ENCODE results near the gene TMEM132C. TPM values are rescaled to one million over a fixed set of nuclear protein-coding genes. Genes with fewer than 3 reads are reported as not detected.

Gene TMEM132C
- total RNA-seq, 4 donors from 2014 or later = 0.13 to 7.6 (median 0.37) TPM

DNA sequence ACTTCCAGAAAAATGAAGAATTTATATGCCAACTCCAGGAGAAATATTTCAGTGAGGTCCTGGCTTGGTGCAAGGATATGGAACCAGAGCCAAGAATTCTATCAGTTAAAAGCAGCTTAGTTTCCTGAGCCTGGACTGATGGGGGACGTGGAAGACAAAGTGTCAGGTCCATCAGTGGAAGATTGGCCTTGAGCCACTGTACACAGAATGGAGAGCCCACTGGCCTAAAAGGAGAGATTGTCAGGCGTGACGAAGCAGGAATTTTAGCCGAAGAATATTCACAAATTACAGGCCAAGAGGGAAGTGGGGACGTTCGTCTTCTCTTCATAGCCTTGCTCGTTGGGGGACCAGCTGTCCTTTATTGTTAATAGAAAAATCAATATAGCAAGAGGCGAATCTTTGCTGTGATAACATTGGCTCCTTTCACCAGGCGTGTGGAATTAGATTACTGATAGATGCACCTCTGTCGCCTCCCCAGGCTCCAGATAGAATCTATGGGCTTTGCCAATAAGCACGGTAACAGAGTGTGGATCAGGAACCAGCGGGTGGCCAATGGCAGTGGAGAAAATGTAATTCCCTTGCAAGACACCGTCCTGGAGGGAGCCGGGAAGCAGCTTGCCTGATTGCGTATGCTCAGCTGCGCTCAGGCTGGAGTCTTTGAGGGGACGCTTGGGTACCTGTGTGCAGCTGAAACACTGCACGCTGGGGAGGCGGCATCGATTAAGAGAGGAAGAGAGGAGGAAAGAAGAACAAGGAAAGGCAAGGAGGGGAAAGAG, 56.4 kb downstream of the TMEM132C start:
- Histone ChIP-seq H3K27me3 (no peaks in the 10 kb centered on the region), H3K4me3 (no peak overlapping the region), H3K36me3 (no peaks in the 10 kb centered on the region), H3K27ac (no peak overlapping the region), H3K9me3 (peaks cover 0 to 4% (median 2%) of the 10 kb centered on the region in 3 donors), H3K4me1 (no peaks in the 10 kb centered on the region)
- intact Hi-C loops (cut with DNase I) = no loop called here
- no peak for TF ChIP-seq POLR2A (IDR thresholded peaks at IDR 0.05)
- 48 to 51% methylated on average over 19 to 20 of the region's 20 CpGs for WGBS, 2 donors
- DNase-seq = no peak

DNA sequence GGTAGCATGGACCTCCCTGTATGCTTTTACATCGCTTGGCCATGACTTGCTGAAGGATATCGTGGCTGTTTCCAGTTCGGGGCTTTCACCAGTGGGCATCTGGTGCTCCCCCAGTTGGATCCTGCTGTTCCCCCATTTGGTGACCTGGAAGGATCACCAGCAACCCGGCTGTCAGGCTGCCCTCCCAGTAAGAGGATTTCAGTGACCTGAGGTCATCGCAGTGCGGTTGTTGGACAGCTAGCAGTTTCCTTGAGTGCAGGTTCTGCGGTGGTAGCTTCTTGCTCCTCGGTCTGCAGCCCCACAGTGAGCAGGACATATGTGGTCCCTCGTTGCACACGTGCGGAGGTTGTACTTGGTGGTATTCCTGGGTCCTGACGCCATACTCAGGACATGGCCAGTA, 58.7 kb downstream of the TMEM132C start:
- WGBS, 2 donors = 71 to 75% methylated on average over 11 to 12 of the region's 12 CpGs
- TF ChIP-seq POLR2A (IDR thresholded peaks at IDR 0.05) = no peak
- TF ChIP-seq, protein P1, sequence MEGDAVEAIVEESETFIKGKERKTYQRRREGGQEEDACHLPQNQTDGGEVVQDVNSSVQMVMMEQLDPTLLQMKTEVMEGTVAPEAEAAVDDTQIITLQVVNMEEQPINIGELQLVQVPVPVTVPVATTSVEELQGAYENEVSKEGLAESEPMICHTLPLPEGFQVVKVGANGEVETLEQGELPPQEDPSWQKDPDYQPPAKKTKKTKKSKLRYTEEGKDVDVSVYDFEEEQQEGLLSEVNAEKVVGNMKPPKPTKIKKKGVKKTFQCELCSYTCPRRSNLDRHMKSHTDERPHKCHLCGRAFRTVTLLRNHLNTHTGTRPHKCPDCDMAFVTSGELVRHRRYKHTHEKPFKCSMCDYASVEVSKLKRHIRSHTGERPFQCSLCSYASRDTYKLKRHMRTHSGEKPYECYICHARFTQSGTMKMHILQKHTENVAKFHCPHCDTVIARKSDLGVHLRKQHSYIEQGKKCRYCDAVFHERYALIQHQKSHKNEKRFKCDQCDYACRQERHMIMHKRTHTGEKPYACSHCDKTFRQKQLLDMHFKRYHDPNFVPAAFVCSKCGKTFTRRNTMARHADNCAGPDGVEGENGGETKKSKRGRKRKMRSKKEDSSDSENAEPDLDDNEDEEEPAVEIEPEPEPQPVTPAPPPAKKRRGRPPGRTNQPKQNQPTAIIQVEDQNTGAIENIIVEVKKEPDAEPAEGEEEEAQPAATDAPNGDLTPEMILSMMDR (IDR thresholded peaks at IDR 0.05) = no peak
- no peak overlapping the region for H3K4me3 ChIP-seq
- no peak overlapping the region for H3K27ac ChIP-seq
- no peaks in the 10 kb centered on the region for H3K36me3 ChIP-seq
- no peaks in the 10 kb centered on the region for H3K27me3 ChIP-seq
- no peaks in the 10 kb centered on the region for H3K4me1 ChIP-seq
- no peak for DNase-seq
- H3K9me3 ChIP-seq = peaks cover 0 to 4% (median 0%) of the 10 kb centered on the region in 3 donors
- intact Hi-C loops (cut with DNase I) = no loop called here

DNA sequence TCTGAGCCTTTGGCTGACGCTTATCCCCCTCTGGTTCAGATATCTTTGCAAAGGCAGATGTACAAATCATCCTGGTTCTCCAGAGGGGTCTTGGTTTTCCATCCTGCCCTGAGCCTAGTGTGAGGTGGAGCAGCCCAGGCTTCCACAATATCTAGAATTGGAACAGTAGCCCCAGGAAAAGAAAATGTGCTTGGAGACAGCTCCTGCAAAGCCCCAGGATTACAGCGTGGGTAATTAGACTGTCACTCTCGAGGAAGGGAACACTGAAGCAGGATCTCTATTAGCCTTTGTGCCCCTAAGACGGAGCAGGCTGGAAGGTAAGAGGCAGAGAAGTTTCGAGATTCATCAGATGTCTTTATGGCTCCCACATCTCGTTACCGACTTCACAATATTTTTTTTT, 59.4 kb downstream of the TMEM132C start:
- H3K36me3 ChIP-seq = no peaks in the 10 kb centered on the region

DNA sequence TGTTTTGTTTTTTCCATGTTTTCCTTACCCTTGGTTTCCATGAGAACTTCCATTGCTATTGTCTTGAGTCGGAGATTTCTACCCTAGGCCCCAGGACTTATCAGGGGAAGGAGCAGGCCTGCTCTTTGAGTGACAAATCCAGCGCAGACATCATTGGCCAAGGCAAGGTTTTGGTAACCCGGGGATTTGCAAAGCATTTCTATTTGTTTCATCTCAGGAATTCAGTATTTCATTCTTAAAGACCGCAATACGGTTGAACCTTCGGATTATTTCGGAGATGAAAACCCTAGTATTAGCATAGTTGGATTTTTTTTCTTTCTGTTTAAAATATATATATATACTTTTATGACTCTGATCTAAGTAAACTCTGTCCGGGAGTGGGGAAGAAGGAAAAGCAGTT, 62.0 kb downstream of the TMEM132C start:
- no peaks in the 10 kb centered on the region for H3K9me3 ChIP-seq
- no peak overlapping the region for H3K4me3 ChIP-seq
- TF ChIP-seq, protein P1 (IDR thresholded peaks at IDR 0.05) = no peak
- TF ChIP-seq POLR2A (IDR thresholded peaks at IDR 0.05) = no peak
- intact Hi-C loops (cut with DNase I) = no loop called here
- H3K27ac ChIP-seq = no peak overlapping the region
- no peak for DNase-seq
- no peaks in the 10 kb centered on the region for H3K36me3 ChIP-seq
- no peaks in the 10 kb centered on the region for H3K4me1 ChIP-seq
- 86 to 91% methylated on average over 7 to 8 of the region's 8 CpGs for WGBS, 2 donors
- no peaks in the 10 kb centered on the region for H3K27me3 ChIP-seq

More for the DNA sequence above, 59.4 kb downstream of the TMEM132C start:
- DNase-seq = no peak
- no peak for TF ChIP-seq POLR2A (IDR thresholded peaks at IDR 0.05)
- TF ChIP-seq, protein P1 (IDR thresholded peaks at IDR 0.05) = no peak
- H3K27me3 ChIP-seq = no peaks in the 10 kb centered on the region
- intact Hi-C loops (cut with DNase I) = no loop called here
- no peak overlapping the region for H3K27ac ChIP-seq
- H3K4me1 ChIP-seq = no peaks in the 10 kb centered on the region
- no peak overlapping the region for H3K4me3 ChIP-seq
- WGBS, 2 donors = 46 to 56% methylated on average over 6 to 7 of the region's 7 CpGs
- H3K9me3 ChIP-seq = peaks cover 0 to 4% (median 0%) of the 10 kb centered on the region in 3 donors

DNA sequence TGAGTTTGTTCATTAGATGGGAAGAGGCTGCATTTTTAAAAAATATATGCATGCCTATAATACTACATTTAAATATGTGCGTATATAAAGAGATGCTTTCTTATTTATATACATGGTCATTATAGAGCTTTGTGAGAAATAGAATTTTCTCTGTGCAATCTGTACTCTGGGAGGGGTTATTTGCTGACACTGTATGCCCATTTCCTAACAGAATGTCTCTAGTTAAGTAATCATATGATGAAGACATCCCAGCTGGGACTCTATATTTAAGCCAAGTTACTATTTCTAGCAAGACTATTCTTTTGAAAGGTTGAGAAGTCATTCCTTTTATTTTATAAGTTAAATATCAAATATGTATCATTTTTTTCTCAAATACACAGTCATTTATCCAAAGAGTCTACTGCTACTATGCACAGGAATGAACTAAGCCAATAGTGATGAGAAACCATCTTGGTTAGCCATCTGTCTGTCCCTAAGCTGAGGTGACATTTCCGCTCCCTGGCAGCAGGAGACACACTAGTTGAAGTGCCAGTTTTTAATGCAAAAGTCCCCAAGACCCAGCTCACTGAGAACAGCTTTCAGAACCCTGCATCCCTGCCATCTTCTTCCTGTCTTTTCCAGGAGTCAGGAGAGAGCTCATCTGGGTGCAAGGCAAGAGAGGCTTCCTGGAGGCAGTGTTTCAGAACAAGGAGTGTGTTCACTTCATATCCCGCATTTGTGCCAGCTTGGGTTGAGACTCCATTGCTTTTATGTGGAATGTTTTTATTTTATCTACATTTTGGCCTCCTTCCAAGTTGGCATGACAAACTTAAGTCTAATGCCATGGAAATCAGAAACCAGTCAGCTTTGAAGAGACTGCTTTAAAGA, 69.5 kb downstream of the TMEM132C start:
- 64 to 72% methylated on average over 3 of the region's 3 CpGs for WGBS, 2 donors
- TF ChIP-seq, protein P1 (IDR thresholded peaks at IDR 0.05) = no peak
- TF ChIP-seq POLR2A (IDR thresholded peaks at IDR 0.05) = no peak
- no peaks in the 10 kb centered on the region for H3K36me3 ChIP-seq
- no peaks in the 10 kb centered on the region for H3K27me3 ChIP-seq
- intact Hi-C loops (cut with DNase I) = no loop called here
- DNase-seq = no peak
- no peak overlapping the region for H3K4me3 ChIP-seq
- peaks cover 0 to 29% (median 0%) of the 10 kb centered on the region in 3 donors for H3K4me1 ChIP-seq
- H3K9me3 ChIP-seq = no peaks in the 10 kb centered on the region
- no peak overlapping the region for H3K27ac ChIP-seq

All from esophagus squamous epithelium (tissue), 5 donors.